A549 treated with AZD2906 at 1 μM for 4 hours (cell line): ENCODE data around the gene CD47. TPM values are rescaled to one million over a fixed set of nuclear protein-coding genes. Genes with fewer than 3 reads are reported as not detected.

Source experiments
- total RNA-seq: library from RNA; stranded (reverse); fragments of 200-300 nt; extraction: Qiagen RNA extraction; gene quantifications from 5 replicates; pipeline ENCODE4 v1.2.3, GENCODE V29; 2022

Gene CD47
- 31.9 to 36.9 TPM (median 33.7 TPM) in 5 replicates for total RNA-seq

GRCh38 chr3:108090701-108091497, at the start of gene CD47:
Gene CD47, minus strand, starts transcription at chr3:108091031. Its CDS starts 123 bp downstream, at chr3:108090908.

Other genes with a start within 250 kb of the CD47 start
- 35.0 to 54.8 TPM (median 41.0 TPM) in 5 replicates for gene IFT57, start 131.4 kb upstream of the CD47 start, total RNA-seq
- 0.03 to 0.11 TPM (median 0.06 TPM) in 3 of 5 replicates, not detected in the others for gene HHLA2, start 205.5 kb upstream of the CD47 start, total RNA-seq